GM04504 (cell line): ENCODE measurements around the gene CBX7.

ENCODE experiments used
- DNase-seq: peaks from one replicate; pipeline ENCODE4 v3.0.0-alpha.2; 2012; ENCODE audit warnings: low read depth

Gene CBX7

DNA sequence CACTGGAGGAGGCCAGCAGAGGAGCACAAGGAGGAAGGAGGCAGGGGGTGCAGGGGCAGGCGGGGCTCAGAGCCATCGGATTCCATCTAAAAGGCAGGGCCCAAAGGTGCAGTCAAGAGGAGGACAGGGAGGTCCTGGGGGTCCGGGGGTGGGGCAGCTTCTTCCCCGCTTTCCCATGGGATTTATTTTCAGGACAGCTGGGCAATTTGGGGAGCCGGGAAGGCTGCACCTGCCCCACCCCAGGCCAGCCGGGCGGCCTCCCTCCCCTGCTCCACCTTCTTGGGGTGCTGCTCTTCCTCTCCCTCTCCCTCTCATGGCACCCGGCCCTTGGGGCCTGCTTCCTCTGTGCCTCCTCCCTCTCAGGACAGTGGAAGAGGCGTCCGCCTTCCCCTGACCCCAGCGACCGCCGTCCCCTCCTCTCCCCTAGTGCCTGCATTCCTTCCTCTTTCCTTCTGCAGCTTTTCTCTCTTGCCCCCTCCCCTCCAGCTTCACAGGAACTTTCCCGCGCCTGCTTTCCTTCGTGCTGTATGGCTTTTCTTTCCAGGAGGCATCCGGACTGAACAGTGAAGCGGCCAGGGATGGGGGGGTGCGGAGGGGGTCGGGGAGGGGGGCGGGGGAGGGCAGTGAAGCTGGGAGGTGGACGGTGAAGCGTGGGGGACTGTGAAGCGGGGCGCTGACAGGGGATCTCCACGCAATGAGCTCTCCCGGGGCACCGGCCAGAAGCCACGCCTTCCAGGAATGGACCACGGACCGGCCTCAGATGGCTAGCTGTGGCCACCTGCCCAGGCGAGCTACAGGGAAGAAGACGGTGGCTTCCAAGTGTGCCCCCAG, 28.5 kb downstream of the CBX7 start:
- no peak for DNase-seq

DNA sequence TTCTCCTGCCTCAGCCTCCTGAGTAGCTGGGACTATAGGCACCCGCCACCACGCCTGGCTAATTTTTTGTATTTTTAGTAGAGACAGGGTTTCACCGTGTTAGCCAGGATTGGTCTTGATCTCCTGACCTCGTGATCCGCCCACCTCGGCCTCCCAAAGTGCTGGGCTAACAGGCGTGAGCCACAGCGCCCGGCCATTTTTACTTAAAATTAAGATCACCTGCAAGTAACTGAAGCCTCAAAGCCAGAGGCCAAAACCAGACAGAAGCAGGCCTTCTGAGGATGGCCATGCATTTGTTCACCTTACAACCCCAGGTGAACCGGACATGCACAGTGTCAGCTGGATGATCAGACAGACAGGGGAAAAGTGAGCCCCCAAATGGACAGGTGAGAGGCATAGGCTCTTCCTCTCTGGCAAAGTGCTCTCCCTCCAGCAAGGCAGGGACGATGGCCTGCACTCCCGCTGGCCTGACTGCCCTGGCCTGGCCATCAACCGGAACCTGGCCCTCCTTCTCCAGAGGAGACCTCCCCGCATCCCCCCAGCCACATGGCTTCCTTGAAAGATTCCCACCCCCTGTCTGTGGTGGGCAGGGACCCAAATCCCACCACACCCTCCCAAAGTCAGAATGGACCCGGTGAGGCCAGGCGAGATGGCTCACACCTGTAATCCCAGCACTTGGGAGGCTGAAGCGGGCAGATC, 29.6 kb downstream of the CBX7 start:
- no peak for DNase-seq

DNA sequence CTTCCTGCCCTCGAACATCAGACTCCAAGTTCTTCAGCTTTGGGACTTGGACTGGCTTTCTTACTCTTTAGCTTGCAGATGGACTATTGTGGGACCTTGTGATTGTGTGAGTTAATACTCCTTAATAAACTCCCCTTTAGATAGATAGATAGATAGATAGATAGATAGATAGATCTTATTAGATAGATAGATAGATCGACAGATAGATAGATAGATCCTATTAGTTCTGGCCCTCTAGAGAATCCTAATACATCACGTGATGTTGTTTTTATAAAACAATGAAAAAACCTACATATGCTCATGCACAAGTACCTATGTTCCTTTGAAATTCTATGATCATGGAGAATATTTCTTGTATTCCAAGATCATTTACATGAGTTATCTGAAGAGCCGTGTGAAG, 31.5 kb downstream of the CBX7 start:
- no peak for DNase-seq

DNA sequence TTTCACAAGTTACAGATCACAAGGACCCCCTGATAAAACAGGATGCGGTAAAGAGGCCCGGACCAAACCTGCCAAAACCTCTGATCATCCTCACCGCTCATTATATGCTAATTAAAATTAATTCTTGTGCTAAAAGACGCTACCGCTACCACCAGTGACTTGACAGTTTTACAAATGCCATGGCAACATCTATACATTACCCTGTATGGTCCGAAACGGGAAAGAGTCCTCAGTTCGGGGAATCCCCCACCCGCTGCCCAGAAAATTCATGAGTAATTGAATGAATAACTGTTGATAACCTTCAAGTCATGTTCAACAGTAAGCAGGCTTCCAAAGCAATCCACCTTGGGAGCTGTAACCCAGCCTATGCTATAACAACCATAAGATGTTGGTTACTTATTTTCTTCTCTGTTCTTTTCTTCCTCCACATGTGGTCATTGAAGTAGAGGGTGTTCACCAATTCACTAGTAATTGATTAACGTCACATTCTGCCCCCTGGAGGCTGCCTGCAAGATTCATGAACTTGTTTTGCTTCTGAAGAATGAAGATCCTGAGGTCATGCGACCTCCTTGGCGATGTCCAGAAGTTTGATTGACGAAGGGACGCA, 34.8 kb downstream of the CBX7 start:
- no peak for DNase-seq

DNA sequence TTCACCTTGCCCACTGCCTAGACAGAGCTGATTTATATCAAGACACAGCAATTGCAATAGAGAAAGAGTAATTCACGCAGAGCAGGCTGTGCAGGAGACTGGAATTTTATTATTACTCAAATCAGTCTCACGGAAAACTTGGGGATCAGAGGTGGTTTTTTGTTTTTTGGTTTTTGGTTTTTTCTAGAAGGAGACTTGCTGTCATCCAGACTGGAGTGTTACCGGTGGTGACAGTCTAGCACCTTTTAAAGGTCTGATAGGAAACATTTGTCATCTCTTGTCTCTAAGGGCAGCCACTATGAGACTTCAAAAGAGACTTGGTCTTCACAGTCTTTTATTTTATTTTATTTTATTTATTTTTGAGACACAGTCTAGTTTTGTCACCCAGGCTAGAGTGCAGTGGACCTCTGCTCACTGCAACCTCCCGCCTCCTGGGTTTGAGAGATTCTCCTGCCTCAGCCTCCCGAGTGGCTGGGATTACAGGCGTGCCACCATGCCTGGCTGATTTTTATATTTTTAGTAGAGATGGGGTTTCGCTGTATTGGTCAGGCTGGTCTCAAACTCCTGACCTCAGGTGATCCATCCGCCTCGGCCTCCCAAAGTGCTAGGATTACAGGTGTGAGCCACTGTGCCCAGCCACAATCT, 36.4 kb downstream of the CBX7 start:
- no peak for DNase-seq

DNA sequence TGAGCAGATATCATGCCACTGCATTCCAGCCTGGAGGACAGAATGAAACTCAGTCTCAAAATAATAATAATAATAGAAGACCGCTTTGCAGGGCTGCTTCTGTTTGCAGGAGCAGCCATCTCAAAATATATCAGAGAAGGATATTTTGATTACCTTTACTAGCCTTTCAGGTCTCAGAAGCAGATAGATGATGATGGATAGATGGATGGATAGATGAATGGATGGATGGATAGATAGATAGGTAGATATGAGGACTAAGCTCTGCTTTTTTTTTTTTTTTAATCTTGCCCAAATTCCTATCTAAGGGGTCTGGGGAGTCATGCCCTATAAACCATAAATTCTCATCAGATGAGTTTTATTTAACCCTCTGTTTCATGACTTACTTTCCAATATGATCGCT, 36.9 kb downstream of the CBX7 start:
- no peak for DNase-seq

DNA sequence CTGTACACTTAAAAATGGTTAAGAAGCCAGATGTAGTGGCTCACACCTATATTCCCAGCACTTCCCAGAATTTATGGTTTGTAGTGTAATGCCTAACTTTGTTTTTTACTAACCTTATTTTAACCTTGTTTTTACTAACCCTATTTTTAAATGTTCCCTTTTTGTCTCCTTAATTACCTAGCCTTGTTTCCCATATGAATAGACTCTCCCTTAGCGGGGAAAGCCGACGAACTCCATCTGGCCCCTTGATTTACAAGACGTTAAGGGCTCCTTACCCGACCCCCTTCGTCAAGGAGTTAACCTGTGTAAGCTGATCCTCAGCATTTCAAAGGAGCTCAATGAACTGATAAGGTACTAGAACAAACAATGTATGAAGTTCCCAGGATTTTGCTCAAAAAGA, 38.4 kb downstream of the CBX7 start:
- DNase-seq: no peak

DNA sequence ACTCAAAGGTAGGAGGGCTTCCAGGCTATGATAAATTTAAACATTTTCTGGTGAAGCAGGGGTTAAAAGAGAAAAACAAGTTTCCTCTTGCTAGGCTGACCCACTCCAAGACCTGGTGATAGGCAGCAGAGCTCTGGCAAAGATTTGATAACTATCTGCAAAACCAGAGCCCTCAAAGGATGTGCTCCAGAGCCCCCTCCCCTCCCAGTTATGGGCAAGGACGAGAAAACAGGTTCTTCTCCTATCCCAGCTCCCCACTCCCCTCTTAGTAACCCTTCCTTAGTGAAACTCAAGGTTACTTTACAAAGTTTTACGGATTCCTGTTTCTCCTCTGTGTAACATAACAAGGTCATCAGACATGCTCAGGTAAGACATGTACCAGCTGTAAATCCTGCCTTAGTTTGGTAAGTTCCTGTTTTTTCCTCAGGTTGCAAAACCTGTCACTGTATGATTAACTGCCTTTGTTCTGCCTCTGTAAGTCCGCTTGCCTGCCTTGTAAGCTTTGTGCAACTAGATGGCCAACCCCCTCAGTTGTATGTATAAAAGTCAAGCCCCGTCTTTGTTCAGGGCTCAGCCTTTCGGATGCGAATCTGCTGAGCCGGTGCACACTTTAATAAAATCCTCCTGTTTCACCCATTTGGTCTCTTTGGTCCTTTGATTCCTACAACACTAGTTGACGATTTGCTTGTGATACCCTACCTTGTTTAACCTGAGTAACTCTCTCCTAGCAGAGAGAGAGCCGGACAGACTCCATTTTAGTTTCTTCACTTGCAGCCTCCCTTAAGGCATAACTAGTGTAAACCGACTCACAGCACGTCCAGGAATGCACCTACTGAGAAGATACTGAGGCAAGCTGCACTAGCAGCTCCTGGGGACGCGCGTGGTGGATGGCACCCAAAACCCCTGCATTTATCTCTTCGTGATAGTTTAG, 41.6 kb downstream of the CBX7 start:
- DNase-seq: no peak

DNA sequence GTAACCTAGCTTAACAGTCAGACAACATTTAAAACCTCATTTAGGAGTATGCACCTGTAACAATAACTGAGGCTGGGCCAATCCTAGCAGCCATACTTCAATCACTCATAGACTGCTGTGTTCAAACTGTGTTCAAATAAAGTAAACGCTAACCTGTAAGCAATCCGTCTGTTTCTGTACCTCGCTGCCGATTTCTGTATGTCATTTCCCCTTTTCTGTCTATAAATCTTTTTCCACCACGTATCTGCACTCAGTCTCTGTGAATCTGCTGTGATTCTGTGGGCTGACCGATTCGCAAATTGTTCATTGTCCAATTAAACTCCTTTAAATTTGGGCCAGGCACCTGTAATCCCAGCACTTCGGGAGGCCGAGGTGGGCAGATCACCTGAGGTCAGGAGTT, 43.1 kb downstream of the CBX7 start:
- no peak for DNase-seq

DNA sequence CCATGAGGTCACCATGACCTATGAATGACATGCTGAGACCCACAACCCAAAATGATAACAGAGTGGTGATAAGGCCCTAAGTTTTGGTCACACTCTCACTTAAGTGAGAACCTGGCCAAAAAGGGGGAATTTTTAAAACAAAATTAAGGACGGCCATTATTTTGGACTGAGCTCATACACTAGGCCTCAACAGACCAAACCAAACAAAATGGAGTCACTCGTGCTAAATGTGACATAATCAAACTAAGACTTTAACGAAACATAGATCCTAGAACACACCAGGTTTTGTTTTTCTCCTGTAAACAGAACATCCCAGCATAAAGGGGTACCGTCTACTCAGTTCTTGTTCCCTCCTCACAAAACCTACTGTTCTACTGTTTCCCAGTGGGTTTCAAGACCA, 44.0 kb downstream of the CBX7 start:
- no peak for DNase-seq

DNA sequence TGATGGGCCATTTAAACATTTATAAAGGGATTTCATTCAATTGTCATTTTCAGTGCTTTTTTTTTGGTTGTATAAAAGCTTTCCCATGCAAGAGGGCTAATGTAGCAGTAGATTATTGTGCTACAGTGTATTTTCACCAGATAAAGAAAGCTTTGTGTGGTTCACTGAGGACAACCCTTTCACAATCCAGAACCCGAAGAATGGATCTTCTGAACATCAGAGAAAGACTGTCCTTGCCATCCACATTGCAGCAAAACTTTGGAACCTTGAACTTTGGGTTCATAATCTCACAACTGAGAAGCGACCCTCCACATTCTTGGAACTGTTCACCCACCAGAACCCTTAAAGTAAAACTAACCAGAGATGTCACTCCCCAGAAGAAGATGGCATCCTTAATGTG, 46.2 kb downstream of the CBX7 start:
- DNase-seq: no peak

DNA sequence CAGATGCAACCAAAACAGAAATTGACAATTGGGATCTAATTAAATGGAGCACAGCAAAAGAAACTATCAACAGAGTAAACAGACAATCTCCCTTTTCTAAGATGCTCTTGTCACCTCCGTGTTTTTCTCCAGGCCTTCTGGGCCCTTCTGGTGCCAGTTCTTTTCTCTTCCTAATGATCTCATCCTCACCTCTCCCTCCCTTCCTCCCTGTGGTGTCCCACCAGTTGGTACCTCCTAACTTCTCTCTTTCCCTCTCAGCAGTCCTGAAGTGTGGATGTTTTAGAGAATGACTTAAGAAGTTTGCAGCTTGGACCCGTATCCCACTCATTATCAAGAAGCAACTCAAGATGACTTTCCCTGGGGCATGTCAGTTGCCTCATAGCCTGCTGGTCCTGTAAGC, 49.0 kb downstream of the CBX7 start:
- DNase-seq: no peak

DNA sequence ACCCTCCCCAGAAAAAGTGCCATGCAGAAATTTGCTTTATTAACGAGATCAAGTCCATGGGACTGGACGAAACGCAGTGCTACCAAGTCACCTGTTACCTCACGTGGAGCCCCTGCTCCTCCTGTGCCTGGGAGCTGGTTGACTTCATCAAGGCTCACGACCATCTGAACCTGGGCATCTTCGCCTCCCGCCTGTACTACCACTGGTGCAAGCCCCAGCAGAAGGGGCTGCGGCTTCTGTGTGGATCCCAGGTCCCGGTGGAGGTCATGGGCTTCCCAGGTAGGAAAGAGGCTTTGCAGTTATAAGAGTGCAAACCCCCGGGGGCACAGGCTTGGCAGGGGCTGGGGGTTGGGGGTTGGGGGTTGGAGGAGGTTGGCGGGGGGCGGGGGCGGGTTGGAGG, 51.3 kb downstream of the CBX7 start:
- DNase-seq: no peak

DNA sequence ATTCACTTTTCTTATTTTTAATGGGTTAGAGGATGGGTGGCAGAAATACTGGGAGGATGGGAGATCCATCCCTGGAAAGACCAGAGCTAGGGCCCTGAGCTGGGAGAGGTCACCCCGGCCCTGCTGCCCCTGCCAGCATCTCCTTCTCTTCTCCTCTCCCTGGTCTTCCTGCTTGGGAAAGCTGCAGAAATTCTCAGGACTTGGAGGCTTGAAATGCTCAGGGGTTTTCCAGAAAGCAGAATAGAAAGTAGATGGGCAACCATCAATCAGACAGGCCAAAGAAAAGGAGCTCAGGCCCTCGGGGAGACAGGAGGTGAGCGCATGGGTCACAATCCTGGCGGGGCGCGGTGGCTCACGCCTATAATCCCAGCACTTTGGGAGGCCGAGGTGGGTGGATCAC, 53.9 kb downstream of the CBX7 start:
- DNase-seq: no peak

DNA sequence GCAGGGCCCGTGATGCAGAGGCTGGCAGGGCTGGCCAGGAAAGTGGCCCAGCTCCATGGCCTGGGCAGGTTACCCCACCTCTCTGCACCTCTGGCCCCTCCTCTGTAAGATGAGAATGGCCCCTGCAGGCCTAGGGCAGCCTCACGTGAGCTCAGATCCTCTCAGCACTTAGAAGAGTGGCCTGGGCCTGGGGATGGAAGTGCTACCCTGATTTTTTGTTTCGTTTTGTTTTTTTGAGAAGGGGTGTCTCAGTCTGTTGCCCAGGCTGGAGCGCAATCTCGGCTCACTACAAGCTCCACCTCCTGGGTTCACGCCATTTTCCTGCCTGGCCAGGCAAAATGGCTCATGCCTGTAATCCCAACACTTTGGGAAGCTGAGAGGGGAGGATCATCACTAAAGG, 54.5 kb downstream of the CBX7 start:
- no peak for DNase-seq

DNA sequence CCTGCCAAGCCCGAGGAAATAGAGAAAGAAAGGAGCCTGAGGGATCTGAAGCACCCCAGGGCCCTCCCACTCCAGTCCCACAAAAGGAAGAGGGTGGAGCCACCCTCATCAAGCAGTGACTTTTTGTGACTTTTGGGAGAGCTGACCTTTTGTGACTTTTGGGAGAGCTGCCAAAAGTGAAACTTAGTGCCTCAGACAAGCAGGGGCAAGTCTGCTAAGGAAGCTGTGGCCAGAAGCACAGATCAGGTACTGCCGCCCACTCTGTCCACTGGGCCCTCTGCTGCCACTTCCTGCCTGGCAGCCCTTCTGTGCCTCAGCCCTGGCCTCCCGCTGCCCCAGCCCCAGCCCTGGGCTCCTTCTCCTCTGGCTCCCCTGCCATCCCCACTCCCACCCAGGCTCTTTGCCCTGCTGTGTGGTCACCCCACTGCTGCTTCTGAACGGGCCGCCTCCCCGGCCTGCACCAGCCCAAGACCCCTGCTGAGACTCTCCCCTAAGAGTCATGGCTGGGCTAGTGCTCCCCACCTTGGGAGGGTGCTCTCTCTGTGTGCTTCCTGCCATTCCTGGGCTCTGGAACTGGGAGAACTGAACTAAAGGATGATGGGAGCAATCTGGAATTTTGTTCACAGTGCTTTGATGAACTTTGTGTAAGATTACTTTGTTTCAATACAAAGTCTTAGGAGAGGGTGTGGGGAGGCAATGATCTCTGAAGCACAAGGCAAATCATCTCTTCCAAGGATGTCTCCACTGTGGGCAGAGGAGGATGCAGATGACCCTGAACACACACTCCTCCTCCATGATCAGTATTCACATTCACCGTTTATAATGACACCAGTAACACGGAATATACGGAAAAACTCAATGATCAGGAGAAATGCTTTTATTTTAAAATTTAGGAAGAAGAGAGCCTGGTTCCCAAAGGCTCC, 55.1 kb downstream of the CBX7 start, which contains the start of gene APOBEC3H:
TSS of gene APOBEC3H (plus strand) at position 147 of the 923 bp plus-strand sequence. CDS start 3,035 bp downstream, outside the sequence.
- DNase-seq: no peak

DNA sequence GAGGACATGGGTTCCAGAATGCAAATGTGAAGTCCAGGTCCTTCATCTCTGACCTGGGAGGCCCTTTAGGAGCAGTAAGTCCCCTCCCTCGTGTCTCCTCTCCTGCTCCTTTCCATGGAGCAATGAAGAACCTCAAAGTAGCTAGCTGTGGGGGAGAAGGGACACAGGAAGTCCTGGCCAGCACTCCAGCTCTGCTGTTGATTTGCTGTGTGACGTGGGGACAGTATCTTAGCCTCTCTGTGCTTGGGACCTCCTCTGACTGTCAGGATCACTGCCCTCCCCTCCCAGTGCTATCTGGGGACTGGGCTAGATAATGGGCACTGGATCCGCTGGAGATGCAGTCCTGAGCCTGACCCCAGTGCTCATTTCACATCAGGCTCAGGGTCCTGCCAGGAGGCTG, 56.5 kb downstream of the CBX7 start:
- DNase-seq: no peak

DNA sequence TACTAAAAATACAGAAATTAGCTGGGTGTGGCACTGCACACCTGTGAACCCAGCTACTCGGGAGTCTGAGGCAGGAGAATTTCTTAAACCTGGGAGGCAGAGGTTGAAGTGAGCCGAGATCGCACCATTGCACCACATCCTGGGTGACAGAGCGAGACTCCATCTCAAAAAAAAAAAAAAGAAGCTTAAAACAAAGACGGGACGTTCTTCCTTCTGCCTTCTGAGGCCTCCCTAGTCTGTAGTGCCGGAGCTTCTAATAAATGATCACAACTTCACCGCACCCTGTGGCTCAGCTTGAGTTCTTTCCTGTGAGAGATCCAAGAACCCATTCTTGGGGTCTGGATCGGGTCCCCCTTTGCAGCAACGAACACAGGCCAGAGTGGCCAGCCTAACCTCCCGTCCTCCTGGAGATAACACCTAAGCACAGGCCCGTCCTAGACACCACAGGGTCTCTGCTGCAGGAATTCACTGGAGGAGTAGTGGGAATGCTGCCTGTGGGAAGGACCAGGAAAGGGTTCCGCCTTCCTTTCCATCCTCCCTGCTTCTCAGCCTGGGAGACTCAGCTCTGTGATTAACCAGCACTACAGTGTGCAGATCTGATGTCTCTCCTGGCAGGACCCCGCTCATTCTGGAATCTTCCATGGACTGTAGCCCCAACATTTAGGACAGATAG, 57.6 kb downstream of the CBX7 start:
- DNase-seq: no peak

DNA sequence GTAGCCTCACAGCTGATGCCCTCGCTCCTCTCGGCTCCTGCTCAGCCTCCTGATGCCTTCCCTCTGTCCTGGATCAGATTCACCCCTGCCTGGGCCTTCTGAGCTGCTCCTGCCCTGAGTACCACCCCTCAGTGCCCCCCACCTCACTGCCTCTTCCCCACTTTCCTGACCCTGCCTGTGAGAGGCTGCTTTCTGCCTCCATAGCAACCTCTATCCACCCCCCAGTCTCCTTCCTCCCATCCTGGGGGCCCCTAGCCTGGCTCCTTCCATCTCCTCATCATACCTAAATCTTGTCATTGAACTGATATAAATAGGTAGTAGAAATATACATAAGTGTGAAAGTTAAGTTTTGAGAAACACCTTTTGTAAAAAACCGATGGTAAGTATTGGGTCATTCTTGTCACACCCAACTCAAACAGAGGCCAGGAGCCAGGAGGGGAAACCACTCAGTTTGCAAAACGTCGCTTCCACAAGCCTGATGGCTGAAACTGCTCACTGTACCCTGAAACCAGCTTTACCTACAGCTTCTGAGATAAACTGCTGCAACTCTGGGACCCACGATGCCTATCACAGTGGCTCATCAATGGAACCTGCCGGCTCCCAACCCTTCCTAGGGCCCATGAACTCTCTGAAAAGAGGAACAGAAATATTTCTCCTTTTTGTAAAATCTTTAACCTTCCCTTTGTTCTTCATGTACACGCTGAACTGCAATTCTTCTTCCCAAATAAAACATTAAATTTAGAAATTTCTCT, 60.2 kb downstream of the CBX7 start:
- no peak for DNase-seq
